IPS-18c (cell line): ENCODE data around the gene SUN1.

Source experiments
- H3K4me3 ChIP-seq: 2 replicates; pipeline ENCODE4 v1.7.0; 2013; ENCODE audit warnings: low read depth, mild to moderate bottlenecking, low read length, moderate library complexity; ENCODE audit not compliant: insufficient read depth
- H3K9me3 ChIP-seq: one replicate; pipeline ENCODE4 v1.6.1; 2013; ENCODE audit warnings: mild to moderate bottlenecking, low read length, moderate library complexity; ENCODE audit not compliant: control insufficient read depth, insufficient read depth

The SUN1 gene

DNA sequence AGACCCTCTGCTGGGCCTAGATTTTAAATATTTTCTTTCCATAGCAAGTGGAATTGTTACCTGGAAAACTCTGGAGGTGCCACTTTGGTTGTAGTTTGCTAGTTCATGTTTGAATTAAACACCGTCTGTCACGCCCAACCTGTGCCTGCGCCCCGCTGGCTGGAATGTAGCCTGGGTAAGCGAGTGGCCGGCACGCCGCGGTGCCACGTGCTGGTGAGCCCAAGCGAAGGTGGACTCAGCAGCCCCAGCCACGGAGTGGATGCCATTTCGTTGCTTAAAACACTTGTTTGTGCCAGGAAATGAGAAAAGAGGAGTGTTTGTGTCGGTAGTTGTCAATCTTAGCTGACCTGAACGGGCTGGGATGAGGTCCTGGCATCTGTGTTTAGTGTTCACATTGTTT, 46.8 kb downstream of the SUN1 start:
- no peak overlapping the region for H3K4me3 ChIP-seq

DNA sequence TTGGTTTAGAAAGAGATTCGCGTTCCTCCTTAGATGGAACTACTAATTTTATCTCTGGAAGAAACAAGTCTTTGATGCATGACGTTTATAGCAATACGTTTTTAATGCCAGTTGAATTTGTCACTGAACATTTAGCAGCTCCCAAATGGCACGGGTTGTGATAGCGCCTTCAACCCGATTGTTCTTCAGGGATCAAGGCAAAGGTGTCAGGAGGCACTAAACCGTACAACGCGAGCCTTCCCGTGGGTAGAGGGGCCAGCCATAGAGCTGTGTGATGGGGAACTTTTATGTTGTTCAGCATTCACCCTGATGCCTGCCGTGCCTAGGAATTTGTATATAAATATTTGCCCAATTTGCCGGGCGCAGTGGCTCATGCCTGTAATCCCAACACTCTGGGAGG, 47.4 kb downstream of the SUN1 start:
- no peak overlapping the region for H3K4me3 ChIP-seq

More for the DNA sequence above, 46.8 kb downstream of the SUN1 start:
- H3K9me3 ChIP-seq = no peaks in the 10 kb centered on the region

DNA sequence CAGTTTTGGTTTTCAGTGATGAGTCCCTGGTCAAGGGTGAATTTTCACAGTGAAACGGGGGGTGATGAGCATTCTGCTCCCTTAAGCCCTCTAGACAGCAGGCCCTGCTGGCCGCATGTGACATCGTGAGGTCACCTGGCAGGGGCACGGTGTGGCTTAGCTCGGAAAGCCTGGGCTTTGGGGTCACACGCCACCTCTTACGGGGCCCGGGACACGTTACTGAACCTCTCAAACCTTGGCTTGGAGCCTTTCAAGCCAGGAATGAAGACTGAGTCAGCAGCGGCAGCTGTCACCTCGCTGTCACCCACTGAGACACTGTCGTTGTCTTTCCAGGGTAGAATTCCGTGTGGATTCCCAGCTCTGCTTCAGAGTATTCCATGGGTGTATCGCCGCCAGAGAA, 48.2 kb downstream of the SUN1 start:
- Histone ChIP-seq H3K9me3 (no peaks in the 10 kb centered on the region), H3K4me3 (no peak overlapping the region)

More for the DNA sequence above, 47.4 kb downstream of the SUN1 start:
- H3K9me3 ChIP-seq = no peaks in the 10 kb centered on the region

DNA sequence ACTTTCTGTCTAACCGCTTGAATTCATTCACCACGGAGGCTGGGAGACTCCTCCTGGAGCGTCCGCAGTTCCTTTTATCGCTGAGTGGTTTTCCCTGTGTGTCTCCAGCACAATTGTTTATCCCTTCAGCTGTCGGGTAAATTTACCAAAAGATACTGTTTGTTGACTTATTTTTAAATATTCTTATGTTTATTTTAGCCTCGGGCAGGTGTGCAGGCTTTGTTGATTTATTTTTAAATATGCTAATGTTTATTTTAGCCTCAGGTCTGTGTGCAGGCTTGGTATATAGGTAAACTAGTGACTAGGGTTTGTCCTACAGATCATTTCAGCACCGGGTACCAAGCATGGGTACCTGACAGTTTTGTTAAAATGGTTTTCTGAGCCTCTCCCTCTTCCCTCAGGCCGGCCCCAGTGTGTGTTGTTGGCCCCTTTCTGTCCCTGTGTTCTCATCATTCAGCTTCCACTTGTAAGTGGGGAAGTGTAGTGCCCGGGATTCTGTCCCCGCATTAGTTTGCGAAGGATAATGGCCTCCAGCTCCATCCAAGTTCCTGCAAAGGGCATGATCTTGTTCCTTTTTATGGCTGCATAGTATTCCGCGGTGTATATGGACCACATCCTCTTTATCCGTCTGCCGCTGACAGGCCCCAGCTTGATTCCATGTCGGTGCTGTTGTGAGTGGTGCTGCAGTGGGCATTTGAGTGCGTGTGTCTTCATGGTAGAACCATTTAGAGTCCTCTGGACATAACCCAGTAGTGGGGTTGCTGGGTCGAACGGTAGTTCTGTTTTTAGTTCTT, 49.4 kb downstream of the SUN1 start:
- H3K9me3 ChIP-seq = no peaks in the 10 kb centered on the region
- H3K4me3 ChIP-seq = no peak overlapping the region

DNA sequence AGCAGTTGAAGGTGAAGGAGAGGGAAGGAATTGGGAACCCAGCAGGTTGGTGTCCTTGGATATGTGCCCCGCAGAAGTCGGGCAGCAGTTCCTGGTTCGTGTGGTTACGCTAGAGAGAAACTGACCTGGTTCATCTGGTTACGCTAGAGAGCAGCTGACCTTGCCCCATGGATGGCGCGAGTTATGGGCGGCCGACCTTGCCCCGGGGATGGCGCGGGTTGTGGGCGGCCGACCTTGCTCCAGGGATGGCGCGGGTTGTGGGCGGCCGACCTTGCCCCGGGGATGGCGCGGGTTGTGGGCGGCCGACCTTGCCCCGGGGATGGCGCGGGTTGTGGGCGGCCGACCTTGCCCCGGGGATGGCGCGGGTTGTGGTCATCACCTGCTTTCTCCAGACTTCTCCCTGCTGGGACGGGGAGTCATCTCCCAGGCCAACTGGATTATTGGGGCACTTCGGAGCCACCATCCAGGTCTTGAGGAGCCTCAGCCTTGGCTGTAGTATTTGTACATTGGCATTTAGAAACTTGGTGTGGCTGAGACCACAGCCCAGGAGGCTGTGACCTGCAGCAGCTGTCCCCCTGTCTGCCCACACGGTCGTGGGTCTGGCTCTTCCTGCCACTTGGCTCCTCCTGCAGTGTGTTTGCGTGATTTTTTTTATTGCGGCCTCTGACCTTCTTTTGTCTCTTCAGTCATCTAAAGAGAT, 50.2 kb downstream of the SUN1 start:
- Histone ChIP-seq H3K4me3 (no peak overlapping the region), H3K9me3 (no peaks in the 10 kb centered on the region)

DNA sequence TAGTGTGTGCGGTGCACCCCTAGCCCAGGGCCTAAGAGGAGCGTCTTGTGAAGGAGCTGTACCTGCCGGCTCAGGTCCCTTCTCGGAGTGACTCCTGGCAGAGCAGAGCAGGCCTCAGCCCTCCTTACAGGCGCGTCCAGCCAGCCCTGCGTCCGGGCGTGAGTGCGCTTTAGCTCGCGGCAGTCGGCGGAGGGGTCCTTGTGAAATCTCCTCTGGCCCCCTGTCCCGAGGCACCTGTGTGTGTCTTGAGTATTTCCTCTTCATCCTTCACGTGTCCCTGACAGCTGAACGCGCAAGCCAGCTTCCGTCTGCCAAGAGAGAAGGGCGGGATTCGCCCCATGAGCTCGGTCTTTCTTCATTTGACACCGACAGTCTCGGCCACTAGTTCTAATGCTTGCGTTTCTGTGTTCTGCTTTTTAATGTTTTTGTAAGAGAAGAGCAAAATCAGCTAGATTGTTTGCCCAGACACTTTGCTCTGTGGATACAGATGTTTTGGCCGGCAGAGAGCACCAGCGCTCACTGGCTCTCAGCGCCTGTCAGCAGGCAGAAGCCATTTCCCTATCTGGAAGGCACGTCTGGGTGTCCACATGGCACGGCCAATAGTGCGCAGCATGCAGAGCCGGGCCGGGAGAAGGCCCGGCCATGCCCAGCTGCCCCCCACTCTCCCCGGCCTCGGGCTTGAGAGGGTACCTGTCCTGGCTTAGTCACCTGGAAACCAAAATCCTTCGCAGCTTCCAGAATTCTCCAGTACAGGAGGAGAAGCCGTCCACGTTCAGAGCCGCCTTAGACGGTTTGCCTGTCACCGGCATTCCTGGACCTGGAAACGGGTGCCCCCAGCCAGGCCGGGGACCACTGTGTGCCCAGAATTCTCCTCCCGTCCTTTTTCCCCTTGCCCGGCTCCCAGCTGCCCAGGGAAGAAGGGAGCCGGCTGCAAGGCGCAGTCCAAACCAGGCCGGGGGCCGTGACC, 51.1 kb downstream of the SUN1 start:
- Histone ChIP-seq H3K9me3 (no peaks in the 10 kb centered on the region), H3K4me3 (no peak overlapping the region)

DNA sequence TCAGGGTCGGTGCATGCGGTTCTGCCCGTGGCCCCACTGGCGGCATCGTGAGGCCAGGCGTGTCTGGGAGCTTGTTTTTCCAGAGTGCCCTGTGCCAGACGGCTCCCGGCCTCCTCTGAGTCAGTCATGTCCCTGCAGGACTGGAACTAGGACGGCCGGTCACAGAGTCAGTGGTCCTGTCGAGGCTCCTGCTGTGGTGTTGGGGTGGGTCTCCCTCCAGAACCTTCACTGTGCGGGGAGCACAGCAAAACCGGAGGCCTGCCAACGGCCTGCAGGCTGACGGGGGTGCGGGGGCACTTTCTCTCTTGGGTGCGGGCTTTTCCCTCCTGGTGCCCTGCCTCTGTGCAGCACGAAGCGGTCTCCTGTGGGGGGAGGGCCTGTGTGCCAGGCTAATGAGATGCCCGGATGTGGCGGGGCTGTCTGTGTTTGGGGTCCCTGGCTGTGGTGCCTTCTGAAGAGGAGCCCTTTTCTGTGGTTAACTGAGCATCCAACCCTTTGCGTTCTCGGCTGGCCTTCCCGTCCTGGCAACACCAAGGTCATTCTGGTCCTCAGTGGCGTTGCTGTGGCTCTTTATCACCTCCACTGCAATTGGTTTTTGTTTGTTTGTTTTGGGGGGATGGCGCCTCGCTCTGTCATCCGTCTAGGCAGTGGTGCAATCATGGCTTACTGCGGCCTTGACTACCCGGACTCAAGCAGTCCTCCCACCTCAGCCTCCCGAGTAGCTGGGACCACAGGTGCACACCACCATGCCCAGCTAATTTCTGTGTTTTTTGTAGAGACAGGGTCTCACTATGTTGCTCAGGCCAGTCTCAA, 52.1 kb downstream of the SUN1 start:
- no peaks in the 10 kb centered on the region for H3K9me3 ChIP-seq
- no peak overlapping the region for H3K4me3 ChIP-seq

DNA sequence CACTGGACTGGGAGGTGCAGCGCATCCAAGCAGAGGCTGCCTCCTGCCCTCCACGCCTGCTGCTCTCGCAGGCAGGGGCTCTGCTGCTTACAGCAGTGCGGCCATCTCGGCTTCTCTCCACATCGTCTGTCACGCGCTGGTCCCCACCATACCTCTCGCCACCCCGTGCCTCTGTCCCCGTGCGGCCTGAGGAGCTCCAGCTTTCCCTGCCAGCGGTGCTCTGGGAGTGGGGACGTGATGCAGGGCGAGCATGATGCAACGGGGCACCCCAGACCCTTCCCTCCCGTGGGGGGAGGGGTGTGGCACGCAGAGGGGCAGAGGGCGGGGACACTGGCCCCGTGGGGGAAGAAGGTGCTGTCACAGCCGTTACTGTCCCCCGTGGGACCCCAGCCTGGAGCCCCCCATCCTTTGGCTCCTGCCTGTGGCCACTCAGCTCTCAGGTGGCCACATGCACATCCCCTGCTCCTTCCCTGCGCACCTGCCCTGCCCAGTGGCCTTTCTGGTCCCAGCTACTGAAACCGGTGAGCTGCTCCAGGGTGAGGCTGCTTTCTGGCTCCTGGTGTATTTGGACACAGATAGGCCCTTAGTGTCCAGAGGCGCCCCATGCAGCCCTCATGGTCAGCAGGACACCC, 53.1 kb downstream of the SUN1 start:
- no peak overlapping the region for H3K4me3 ChIP-seq
- H3K9me3 ChIP-seq = no peaks in the 10 kb centered on the region

DNA sequence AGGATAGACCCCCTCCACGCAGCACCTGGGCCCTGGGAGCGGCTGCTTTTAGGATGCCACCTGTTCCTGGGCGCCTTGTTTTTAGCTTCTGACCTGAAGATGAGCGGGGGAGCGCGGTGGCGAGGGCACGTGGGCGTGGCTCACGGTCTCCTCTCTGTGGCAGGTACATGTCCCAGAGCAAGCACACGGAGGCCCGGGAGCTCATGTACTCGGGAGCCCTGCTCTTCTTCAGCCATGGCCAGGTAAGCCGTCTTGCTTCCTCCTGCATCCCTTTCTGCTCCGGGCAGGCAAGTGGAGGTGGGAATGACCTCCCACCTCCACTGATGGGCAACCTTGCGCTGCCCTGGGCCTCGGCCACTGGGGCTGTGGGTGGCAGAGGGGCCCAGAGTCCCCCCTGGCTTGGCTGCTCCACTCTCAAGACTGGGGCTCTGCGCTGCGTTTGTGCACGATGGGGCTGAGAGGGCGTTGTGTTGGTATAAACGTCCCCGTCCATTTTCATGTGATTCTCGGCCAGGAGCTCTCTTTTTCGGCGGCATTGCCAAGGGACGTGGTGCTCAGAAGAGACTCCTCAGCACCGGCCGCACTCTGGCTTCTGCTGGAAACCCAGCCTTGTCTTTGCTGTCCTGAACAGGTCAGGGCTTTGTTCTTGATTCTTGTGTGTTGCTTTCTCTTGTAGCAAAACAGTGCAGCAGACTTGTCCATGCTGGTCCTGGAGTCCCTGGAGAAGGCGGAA, 53.8 kb downstream of the SUN1 start:
- H3K4me3 ChIP-seq = no peak overlapping the region
- peaks cover 2% of the 10 kb centered on the region for H3K9me3 ChIP-seq

DNA sequence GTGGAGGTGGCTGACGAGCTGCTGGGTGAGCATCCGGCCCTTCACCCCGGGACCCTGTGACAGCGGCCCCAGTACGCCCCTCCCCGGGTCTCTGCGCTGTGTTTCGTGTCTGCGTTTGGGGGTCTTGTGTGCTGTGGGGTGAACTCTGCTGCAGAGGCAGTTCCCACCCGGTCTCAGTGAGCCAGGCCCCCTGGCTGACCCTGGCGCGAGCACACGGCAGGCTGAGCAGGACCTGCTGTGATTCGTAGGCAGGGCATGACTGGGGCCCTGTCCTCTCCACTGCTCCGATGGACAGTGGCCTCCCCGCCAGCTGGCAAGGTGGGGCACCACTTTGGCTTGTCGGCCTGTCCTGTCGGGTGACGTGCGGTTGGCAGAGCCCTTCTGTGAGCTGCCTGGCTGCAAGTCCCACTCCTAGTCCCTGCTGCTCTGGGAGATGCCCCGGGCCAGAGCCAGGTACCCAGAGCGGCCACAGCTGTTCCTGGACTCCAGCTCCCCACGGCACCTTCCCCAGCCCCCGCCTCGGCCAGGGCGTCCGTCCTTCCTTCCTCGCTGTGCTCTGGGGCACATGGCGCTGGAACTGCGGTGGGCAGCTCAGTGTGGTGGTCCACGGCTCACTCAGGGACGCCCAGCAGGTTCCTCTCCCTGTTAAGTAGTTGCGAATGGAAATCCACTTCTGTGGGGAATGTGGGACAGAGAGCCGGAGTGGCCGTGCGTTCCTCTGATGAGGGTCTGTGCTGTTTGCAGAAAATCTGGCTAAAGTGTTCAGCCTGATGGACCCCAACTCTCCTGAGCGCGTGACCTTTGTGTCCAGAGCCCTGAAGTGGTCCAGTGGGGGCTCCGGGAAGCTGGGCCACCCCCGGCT, 54.6 kb downstream of the SUN1 start:
- Histone ChIP-seq H3K4me3 (no peak overlapping the region), H3K9me3 (peaks cover 2% of the 10 kb centered on the region)

DNA sequence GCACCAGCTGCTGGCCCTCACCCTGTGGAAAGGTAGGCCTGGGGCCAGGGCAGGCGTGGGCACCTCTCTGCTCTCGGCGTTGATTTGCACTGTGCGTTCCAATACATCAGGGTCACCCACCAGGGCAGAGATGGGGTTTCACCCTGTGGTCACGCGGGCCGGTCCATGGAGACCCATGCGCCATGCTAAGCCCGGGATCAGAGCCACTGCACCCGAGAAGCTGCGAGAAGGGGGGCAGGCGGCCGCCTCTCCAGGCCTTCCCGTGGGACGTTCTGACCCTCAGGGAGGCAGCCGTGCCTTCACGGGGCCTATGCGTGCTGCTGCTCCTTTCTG, 55.2 kb downstream of the SUN1 start:
- Histone ChIP-seq H3K9me3 (peaks cover 2% of the 10 kb centered on the region), H3K4me3 (no peak overlapping the region)

DNA sequence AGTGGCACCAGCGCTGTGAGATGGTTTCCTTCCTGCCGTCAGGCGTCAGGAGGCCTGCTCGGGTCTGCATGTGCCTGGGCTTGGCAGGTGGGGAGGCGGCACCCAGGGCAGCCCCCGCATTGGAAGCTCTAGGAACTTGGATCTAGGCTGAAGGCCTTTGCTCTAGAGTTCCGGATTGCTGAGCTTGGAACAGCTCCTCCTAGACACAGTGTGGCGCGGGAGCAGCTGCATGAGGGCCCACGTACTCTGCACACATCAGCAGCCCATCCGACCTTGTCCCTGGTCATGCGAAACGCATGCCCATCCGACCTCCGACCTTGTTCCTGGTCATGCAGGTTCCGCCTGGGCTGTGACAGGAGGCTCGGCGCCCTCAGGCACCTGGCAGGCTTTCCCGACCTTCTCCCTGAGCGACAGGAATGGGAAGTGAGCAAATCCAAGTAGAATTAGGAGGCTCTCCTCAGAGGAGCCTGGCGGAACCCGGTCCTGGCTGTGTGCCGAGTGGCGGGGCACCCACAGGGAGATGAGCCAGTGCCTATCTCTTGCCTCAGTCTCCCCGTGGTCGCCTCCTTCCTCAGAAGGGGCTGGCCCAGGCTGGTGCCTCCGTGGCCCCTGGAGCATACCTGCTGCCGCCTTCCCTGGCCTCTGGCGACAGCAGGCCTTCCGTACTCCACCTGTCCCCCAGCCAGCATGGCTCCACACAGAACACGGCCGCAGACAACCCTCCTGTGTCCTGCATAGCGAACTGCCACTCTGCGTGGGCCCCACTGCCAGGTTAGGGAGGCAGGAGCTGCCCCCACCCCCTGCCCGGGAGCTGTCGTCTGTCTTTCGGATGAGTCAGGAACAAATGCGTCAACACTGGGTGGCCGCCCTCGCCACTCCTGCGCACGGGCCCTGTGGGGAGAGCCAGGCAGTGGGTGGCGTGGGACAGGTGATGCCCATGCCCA, 56.1 kb downstream of the SUN1 start:
- Histone ChIP-seq H3K9me3 (peaks cover 2% of the 10 kb centered on the region), H3K4me3 (no peak overlapping the region)

DNA sequence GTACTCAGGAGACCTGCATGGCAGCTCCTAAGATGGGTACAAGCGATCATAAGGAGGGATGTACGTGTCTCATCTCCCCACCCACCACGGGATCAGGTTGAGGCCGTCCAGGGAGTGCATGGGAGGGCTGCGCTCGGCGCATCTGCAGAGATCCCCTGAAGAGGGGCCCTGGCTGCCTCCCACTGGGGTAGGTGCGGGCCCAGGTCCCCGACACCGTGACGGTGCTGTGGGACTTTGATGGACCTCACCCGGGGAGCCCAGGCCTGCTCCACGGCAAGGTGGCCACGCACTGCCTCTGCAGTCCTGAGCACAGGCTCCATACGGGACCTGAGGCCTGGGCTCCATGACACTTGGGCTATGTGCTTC, 56.7 kb downstream of the SUN1 start:
- Histone ChIP-seq H3K9me3 (peaks cover 2% of the 10 kb centered on the region), H3K4me3 (peak overlapping the region; percentile 36; the same call in 1 of the 2 replicates)

DNA sequence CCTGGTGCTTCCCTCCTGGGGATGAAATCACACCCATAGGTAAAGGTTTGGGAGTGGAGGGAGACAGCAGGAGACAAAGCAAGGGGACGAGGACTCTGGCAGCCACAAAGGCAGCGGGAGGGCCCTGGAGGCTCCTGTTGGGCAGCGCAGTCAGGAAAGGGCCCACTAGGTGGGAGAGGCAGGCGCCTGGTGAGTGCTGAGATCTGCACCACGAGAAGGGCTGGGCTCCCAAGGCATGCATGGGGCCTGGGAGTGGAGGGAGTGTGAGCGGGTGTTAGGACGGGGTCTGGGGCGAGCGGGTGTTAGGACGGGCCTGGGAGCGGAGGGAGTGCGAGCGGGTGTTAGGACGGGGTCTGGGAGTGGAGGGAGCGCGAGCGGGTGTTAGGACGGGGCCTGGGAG, 57.1 kb downstream of the SUN1 start:
- peak overlapping the region; percentile 36 for H3K4me3 ChIP-seq
- peaks cover 2% of the 10 kb centered on the region for H3K9me3 ChIP-seq
